AG20443 (cell line): ENCODE measurements around the gene SH3PXD2A.
A peak's percentile ranks its signal among the peaks of the same experiment; 100 is the strongest.

Experiments used
- DNase-seq: peaks from one replicate; pipeline ENCODE4 v3.0.0; 2012; ENCODE audit warnings: low spot score, mixed read lengths

SH3PXD2A gene, protein sequence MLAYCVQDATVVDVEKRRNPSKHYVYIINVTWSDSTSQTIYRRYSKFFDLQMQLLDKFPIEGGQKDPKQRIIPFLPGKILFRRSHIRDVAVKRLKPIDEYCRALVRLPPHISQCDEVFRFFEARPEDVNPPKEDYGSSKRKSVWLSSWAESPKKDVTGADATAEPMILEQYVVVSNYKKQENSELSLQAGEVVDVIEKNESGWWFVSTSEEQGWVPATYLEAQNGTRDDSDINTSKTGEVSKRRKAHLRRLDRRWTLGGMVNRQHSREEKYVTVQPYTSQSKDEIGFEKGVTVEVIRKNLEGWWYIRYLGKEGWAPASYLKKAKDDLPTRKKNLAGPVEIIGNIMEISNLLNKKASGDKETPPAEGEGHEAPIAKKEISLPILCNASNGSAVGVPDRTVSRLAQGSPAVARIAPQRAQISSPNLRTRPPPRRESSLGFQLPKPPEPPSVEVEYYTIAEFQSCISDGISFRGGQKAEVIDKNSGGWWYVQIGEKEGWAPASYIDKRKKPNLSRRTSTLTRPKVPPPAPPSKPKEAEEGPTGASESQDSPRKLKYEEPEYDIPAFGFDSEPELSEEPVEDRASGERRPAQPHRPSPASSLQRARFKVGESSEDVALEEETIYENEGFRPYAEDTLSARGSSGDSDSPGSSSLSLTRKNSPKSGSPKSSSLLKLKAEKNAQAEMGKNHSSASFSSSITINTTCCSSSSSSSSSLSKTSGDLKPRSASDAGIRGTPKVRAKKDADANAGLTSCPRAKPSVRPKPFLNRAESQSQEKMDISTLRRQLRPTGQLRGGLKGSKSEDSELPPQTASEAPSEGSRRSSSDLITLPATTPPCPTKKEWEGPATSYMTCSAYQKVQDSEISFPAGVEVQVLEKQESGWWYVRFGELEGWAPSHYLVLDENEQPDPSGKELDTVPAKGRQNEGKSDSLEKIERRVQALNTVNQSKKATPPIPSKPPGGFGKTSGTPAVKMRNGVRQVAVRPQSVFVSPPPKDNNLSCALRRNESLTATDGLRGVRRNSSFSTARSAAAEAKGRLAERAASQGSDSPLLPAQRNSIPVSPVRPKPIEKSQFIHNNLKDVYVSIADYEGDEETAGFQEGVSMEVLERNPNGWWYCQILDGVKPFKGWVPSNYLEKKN

DNA sequence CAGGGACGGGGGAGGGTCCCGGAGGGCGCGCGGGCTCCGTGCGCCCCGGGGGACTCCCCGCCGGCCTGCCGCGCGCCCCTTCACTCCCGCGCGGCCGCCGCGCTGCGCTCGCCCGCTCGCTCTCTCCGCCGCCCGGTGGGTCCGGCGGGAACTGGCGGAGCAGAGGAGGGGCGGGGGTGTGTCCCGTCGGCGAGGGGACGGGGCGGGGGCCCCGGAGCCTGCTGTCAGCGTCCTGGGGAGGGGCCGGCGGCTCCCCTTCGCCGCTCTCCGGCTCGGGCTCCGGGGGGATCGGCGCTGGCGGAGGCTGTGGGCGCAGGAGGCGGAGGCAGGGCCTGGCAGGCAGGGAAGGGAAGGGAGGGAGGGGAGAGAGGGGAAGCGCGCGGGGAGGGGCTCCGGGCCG is at the start of gene SH3PXD2A:
TSS of gene SH3PXD2A (minus strand) at position 153 of the 400 bp plus-strand sequence. CDS start 310 bp downstream, outside the sequence.
- peak; percentile 73 for DNase-seq

DNA sequence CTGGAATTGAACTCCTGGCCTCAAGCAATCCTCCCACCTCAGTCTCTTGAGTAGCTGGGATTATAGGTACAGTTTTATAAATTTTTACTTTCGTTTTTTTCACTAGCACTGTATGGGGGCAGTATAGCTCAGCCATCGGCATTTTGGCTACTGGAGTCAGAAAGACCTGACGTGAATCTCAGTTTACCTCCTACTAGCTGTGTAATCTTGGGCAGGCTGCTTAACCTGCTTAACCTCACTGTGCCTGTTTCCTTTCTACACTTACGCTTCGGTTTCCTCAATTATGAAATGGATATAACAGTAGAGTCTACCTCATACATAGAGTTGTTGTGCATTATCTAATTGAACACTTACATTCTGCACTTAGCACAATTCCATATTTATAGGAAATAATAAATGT is 45.9 kb upstream of the SH3PXD2A start:
- no peak for DNase-seq

DNA sequence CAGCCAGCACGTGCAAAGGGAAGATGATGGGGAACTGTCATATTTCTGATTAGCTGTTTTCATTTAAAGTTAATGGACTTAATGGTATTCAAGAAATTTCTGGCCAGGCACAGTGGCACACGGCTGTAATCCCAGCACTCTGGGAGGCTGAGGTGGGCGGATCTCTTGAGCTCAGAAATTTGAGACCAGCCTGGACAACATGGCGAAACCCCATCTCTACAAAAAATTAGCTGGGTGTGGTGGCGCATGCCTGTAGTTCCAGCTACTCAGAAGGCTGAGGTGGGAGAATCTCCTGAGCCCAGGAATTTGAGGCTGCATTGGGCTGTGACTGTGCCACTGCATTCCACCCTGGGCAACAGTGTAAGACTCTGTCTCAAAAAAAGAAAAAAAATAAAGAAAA is 43.9 kb upstream of the SH3PXD2A start:
- no peak for DNase-seq

DNA sequence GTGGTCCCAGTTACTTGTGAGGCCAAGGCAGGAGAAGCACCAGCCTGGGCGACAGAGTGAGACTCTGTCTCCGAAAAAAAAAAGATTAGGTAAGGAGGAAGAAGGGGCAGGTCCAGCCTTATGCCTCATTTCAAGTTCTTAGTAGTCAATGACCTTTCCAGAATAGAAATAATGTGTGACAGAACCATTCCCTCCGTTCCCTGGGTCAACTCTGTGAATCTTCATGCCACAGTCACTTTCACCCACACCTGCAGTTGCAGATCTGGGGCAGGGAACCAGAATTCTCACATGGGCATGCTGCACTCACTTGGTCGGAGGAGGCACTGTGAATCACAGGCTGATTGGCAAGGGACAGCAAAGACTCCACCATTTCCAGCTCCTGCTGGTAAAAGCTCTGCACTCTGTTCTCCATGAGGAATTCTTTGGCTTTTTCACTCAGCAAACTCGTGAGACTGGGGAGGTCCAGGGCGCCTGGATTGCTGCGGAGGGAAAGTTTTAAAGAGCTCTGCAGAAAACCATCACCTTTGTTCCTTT is 41.9 kb upstream of the SH3PXD2A start:
- peak; percentile 26 for DNase-seq

DNA sequence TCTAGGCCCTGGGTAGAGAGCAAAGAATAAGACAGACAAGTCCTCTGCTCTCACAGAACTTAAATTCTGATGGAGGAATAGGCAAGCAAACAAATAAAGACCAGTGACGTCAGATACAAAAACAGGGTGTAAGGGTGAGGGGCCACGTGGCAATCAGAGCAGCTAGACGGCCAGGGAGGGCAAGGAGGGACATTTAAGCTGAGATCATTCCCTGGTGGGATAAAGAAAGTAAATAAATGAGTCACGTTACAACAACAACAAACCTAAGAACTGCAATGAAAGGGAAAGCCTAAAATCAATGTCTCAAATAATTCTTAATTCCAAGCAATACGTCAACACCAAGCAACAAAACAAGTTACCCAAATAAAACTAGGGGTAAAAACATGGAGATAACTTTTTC is 40.8 kb upstream of the SH3PXD2A start:
- DNase-seq = no peak

DNA sequence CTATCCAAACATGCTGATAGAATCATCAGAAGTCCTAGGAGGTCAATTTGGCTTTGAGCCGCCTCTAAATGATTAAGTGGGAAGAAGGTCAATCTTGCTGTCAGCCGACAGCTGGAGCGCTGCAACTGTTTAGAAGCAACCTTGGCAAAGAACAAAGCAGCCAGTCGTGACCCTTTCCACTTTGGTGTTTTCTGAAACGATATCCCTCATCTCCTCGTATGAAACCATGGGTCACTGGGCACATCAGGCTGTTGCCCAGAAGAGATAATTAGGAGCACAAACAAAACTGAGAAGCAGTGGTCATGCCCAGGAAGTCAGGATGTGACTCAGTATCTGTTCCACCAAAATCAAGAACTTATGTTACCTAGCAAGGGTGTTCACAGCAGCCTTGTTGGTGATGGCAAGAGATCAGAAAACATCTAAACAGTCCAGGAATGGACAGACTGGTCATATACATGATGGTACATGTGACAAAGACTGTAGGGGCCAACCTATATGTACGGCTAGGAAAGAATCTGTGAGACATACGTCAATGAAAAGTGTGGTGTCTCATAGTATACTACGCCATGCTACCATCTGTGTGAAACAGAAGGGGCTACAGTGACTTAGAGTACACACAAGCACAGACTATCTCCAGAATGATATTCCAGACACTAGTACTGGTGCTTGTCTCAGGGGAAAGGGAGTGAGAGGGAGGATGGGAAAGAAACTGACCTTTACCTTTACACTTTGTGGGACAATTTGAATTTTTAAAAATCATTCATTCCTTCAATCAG is 40.2 kb upstream of the SH3PXD2A start:
- peak; percentile 60 for DNase-seq

DNA sequence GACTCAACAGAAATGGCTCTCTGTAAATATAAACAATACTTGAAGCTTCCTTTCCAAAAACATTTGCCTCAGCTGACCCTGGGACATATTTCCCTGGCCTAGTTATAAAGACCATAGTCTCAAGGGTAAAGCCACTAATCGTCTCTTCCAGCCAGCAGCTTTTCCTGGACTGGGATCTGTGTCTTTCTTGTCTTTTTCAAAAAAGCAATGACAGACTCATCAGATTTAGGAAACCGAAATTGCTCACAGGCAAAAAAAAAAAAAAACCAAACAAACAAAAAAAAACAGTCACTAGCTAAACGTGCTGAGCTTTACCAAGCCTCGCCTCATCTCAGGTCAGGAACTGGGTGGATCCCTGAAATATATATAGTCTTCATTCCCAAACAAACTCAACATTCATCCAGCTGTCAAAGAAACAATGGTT is 39.1 kb upstream of the SH3PXD2A start:
- DNase-seq = no peak

DNA sequence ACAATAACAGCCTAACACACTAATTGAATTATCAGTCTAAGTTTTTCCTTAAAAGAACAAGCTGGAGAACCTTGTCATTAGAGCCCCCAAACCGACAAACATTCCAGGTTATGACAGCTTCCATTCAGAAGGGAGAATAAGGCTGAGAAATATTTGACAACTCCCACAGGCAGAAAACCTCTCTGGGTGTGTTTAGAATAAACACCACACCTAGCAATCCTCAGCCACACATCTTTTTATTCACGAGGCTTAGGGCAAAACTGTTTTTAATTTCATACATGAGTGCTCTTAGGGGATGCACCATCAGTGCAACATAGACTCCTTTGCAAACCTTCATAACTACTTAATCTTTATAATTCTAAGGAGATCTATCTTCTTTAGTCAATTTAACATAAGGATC is 38.4 kb upstream of the SH3PXD2A start:
- no peak for DNase-seq

DNA sequence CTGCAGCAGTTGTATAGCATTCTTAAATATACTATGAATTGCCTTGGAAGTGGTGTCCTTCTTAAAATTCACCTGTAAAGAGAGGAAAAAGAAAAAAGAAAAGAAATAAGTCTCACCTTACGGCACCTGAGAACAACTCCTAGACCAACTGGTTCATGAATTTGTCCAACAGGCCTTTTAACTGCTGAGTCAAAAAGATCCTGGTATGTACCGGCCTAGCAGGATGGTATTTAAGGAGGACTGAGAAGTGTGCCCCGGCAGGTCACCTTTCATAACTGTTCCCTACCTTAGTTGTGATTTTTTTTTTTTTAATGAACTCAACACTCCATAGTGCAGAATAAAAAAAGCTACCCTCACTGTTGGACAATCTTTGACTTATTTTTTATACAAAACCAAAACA is 36.8 kb upstream of the SH3PXD2A start:
- no peak for DNase-seq

DNA sequence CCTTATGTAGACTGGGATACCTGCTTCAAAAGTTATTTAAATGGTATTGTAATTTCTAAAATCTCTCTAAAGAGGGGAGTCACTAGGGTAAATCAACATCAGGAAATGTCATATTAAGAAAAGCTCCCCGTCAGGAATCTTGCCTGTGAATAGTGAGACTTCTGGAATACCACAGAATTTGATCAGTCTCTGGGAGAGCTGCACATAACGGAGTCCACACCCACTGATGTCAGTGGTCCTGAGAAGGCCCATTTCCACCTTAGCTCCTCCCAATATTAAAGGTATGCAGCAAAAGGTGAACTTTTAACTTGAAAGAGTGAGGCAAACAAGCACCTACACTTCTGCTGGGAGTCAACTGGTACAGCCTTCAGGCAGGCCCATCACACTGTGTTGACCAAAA is 35.3 kb upstream of the SH3PXD2A start:
- DNase-seq = no peak

DNA sequence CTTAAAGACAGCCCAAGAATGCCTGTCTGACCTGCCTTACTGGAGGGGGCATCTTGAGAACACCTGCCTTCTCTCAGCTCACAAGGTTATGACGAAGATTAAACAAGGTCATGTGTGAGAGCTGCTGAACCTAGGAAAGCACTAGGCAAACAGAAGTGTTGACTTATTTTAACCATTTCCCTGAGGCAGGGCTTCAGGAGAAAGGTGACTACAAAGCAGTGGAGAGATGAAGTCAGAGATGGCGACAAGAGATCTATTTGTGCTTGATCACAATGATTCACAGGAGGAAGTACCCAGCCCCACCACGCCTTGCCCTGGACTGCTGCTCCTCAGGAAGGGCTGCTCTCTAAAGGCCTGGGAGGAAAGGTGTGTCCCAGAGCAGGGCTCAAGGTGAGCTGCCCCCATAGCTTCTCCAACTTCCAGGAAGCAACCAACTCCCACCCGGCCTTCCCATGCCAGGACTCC is 34.9 kb upstream of the SH3PXD2A start:
- no peak for DNase-seq

DNA sequence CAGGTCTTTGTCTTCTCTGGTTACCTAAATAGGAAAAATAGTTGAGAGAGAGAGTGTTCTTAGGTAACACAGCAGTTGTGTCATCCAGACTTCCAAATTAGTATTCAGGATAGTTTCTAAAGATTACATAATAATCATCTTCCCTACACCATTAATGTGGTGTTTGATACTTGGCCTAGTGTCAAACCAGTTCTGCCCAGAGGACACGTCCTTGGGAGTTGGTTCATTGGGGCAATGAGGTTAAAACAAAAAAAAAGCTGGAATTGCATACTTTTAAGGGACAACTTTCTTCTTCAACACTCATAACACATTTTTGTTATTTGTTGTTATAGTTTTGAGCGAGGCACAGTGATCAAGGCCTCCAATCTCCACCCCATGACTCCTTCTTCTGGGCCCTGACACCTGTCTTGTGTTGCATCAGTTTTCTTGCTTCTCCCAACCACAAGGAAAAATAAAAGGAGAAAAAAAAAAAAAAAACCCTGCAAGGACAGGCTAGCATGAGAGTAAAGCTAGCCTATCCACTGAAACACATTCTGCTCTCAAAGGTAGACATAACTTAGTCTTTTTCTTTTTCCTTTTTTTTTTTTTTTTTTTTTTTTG is 33.8 kb upstream of the SH3PXD2A start:
- DNase-seq = no peak

DNA sequence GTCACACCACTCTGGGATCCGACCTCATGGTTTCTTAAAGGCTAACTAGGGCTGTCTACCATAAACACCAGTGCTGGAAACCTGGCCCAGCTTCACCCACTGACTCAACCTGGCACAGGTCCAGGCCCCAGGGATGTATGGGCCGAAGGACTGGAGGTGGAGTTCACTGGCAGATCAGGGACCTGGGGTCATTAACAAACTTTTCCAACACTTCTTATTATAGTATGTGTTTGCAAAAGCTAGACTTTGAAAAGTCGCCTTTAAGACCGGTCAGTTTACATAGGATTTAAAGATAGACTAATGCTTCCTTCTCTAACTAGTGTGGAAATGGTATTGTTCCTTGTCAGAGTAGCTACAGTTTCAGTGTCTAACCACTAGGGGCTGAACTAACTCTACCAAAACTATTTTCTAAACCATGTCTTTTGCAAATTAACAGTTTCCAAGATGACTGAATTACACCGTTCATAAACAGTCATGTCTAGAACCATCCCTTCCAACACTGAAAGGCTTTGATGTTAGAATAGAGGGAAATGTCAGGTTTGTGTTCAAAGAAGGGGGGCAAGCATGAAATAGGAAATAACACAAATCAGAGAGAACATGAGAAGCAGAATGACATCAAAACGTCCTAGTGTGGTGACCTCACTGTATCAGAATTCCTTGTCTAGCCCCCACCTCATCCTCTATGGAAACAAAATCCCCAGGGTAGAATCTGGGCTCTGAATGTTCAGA is 32.9 kb upstream of the SH3PXD2A start:
- peak; percentile 65 for DNase-seq

DNA sequence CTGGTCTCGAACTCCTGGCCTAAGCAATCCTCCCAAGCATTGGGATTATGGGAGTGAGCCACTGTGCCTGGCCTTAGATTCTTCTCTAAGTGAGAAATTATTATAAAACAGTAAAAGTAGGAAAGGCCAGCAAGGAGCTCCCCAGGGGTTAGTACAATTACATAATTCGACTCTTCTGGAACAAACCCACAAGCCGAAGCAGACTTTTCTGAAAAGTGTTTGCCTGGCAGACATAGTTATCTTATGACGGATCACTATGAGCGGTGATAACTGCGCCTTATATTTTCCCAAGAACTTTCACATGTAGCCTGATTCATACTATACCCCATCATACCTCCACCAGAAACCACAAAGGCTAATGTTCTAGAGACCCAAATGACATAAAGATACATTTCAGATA is 30.2 kb upstream of the SH3PXD2A start:
- peak; percentile 64 for DNase-seq

DNA sequence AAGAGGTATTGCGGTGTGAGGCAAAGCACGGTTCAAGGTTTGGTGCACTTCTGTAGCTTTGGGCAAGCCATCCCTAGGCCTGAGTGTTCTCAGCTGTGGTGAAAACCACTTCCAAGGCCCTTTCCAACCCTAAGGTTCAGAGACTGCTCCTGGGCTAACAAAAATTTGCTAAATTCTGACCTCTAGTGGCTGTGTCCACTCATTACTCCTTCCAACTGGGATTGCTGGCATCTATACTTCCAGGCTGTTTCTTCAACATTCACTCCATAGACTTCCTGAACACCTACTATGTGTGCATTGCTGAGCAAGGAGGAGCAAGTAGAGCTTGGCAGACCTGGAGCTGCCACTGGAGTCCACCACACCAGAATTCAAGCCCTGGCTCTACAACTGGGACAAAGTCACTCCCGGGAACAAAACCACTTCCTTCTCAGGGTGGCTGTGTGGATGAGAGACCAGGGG is 29.3 kb upstream of the SH3PXD2A start:
- peak; percentile 82 for DNase-seq

DNA sequence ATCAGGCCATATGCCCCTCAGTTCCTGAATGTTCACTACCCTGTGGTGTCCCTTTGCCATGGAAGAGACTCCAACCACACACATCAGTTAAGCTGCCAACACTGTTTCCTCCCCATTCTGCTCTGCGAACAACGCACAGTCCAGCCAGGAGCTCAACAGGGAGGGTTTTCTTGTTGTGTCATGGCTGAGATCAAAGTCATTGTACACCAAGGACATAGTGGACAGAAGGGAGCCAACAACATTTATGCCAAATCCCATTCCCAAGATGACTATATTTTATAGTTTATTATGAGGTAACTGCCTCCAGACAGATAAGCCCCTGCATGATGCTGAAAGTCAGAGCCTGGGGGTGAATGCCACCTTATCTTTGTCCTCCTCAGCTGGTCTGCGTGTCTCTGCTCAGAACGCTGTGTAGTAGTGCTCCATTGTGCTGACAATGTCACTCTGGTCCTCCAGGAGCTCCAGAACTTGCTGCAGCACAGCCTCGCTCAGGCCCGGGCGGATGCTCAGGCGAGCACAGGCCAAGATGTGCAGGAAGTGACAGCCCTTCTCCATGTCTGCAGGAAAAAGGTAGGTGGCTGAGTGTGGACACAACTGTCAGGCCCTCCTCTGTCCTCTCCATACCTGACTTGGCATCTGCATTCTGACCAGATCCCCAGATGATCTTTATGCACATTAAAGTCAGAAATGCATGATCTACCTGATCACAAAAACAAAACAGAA is 27.1 kb upstream of the SH3PXD2A start:
- no peak for DNase-seq

DNA sequence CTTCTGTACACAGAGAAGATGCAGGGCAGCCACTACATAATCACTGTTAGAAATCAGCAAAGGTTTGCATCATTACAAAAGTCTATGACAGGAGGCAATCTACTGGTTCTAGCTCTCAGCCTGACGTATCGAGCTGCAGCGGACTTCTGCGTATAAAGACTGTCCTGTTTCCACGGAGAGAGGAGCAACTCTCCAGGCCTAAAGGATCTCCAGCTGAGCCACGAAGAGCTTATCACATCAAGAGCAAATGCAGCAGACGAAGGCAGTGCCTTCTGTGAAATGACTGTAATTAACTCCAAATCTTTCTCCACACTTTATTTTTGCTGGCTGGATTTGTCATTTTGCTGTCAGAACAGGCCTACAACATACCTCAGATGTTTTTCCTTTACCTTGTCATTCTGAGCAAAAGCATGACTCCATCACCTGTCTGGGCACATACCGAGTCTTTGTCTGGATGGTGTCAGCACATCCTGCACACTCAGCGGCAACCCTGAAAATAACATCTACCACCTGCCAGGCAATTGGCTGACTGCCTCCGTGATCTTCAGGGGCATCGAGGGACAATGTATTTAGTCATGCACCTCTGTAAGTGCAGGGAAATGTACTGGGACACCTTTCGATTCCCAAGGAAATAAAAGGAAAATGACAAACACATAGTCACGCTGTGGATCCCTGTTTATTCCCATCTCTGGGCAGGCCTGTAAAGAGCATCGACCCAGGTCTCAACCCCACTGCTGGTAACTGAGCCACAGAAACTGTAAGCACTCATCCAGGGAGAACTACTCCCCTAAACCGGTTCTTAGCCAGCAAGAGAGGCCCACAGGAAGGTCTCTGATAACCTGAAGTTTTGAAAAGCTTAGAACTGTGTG is 26.3 kb upstream of the SH3PXD2A start:
- no peak for DNase-seq

DNA sequence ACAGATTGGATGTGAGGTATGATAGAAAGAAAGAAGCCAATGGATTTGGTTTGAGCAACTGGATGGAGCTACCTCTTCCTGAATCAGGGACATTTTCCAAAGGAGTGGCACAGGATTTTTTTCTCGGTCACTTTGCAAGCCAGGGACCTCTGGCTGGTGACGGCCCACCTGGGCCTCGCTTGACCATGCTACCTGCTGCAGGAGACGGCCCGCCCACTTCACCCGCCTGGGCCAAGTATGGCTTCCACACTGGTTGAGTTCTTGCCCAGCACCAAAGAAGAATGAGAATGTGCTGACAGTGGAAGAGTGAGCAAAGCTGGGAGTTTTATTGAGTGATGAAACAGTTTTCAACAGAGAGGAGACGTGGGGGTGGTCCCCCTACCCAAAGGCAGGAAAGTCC is 24.5 kb upstream of the SH3PXD2A start:
- no peak for DNase-seq

DNA sequence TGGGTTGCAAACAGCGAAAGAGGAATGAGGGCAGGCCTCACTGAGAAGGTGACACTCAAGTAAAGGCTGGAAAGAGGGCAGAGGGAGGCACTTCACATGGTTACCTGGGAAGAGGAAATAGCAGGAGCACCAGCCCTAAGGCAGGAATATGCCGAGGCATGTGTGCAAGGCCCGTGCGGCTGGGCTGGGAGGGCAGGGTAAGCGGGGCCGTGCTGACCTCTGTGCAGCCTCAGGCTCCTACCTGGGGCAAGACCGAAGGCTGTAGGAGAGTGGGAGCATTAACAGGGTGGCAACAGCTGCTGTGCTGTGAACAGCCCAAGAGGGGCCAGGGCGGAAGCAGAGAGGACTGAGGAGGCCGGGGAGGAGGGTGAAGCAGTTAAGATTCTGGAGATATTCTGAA is 24.0 kb upstream of the SH3PXD2A start:
- no peak for DNase-seq
